IMR-90 (cell line): ENCODE measurements around the gene SPINK4. TPM values are rescaled to one million over a fixed set of nuclear protein-coding genes. Genes with fewer than 3 reads are reported as not detected.

Source experiments
- ATAC-seq: fragments of 200-7000 bp; cut with Tn5 transposase; 2 replicates; pipeline ENCODE4 v1.9.1; 2020; ENCODE audit warnings: low read depth, mild to moderate bottlenecking, moderate library complexity
- BruUV-seq: library from RNA; stranded (reverse); fragments of 400-500 nt; replicated peaks from 2 replicates; lab custom pipeline; 2021; lab: Mats Ljungman, UMichigan
- CTCF ChIA-PET: fragments of 300-600 bp; formaldehyde crosslinking; extraction: SDS; loops from one replicate; lab custom pipeline; 2021; ENCODE audit warnings: antibody characterized with exemption; lab: Yijun Ruan, JAX
- POLR2A ChIA-PET: fragments of 300-600 bp; sonication (Branson Sonifier 250); formaldehyde crosslinking; loops from one replicate; lab custom pipeline; 2022; ENCODE audit warnings: antibody characterized with exemption; ENCODE audit not compliant: unreplicated experiment; lab: Charles Lee
- DNase-seq: peaks from one replicate; pipeline ENCODE4 v3.0.0; 2013
- H2AFZ ChIP-seq: replicated peaks from 2 replicates; pipeline ENCODE3; 2013; ENCODE audit warnings: low read length, mild to moderate bottlenecking; ENCODE audit not compliant: poor library complexity
- H2AK5ac ChIP-seq: 2 replicates; pipeline ENCODE4 v1.6.1; 2013; ENCODE audit warnings: low read depth, low read length, inconsistent platforms
- H2AK9ac ChIP-seq: replicated peaks from 2 replicates; pipeline ENCODE3; 2013; ENCODE audit warnings: mild to moderate bottlenecking, low read depth, low read length, moderate library complexity; ENCODE audit not compliant: poor library complexity
- H2BK120ac ChIP-seq: 2 replicates; pipeline ENCODE4 v1.6.1; 2013; ENCODE audit warnings: low read depth, low read length, inconsistent platforms
- H2BK15ac ChIP-seq: 3 replicates; pipeline ENCODE4 v1.6.1; 2013; ENCODE audit warnings: low read depth, low read length, inconsistent platforms
- H2BK20ac ChIP-seq: 2 replicates; pipeline ENCODE4 v1.6.1; 2013; ENCODE audit warnings: low read depth, mild to moderate bottlenecking, inconsistent platforms, low read length, moderate library complexity
- H2BK5ac ChIP-seq: 2 replicates; pipeline ENCODE4 v1.6.1; 2013; ENCODE audit warnings: mild to moderate bottlenecking, low read depth, low read length, inconsistent platforms; ENCODE audit not compliant: poor library complexity, severe bottlenecking
- H3K14ac ChIP-seq: replicated peaks from 2 replicates; pipeline ENCODE4 v1.6.1; 2013; ENCODE audit warnings: low read depth, low read length, inconsistent platforms
- H3K18ac ChIP-seq: 2 replicates; pipeline ENCODE4 v1.6.1; 2013; ENCODE audit warnings: low read depth, low read length, control low read depth
- H3K23ac ChIP-seq: 2 replicates; pipeline ENCODE4 v1.6.1; 2013; ENCODE audit warnings: low read depth, low read length, inconsistent platforms
- H3K27ac ChIP-seq: 2 replicates; pipeline ENCODE4 v1.5.1; 2013; ENCODE audit warnings: mild to moderate bottlenecking, control low read depth, low read length; ENCODE audit not compliant: insufficient read depth
- H3K27me3 ChIP-seq: 2 replicates; pipeline ENCODE4 v1.6.1; 2013; ENCODE audit warnings: low read length; ENCODE audit not compliant: control insufficient read depth, insufficient read depth
- H3K36me3 ChIP-seq: 2 replicates; pipeline ENCODE4 v1.6.1; 2013; ENCODE audit warnings: low read length, mixed read lengths; ENCODE audit not compliant: control insufficient read depth, insufficient read depth
- H3K4ac ChIP-seq: 2 replicates; pipeline ENCODE4 v1.6.1; 2013; ENCODE audit warnings: low read depth, low read length, inconsistent platforms
- H3K4me1 ChIP-seq: 2 replicates; pipeline ENCODE4 v1.6.1; 2013; ENCODE audit warnings: low read length, mixed read lengths; ENCODE audit not compliant: control insufficient read depth, insufficient read depth
- H3K4me2 ChIP-seq: 2 replicates; pipeline ENCODE4 v1.6.1; 2013; ENCODE audit warnings: low read depth, mild to moderate bottlenecking, control low read depth, low read length, moderate library complexity
- H3K4me3 ChIP-seq: 2 replicates; pipeline ENCODE4 v1.5.1; 2013; ENCODE audit warnings: low read depth, mild to moderate bottlenecking, control low read depth, low read length, moderate library complexity; ENCODE audit not compliant: insufficient read depth
- H3K56ac ChIP-seq: 2 replicates; pipeline ENCODE4 v1.6.1; 2013; ENCODE audit warnings: low read length, inconsistent platforms; ENCODE audit not compliant: insufficient read depth; ENCODE audit errors: extremely low read depth
- H3K79me1 ChIP-seq, 2 experiments: 2 replicates each; pipeline ENCODE4 v1.6.1; 2013; ENCODE audit warnings: low read length in 2 of 2, inconsistent platforms in 1 of 2, low read depth in 1 of 2
- H3K9ac ChIP-seq: 2 replicates; pipeline ENCODE4 v1.6.1; 2013; ENCODE audit warnings: low read depth, low read length, control low read depth
- H3K9me1 ChIP-seq: 2 replicates; pipeline ENCODE4 v1.6.1; 2013; ENCODE audit warnings: low read length, inconsistent platforms; ENCODE audit not compliant: insufficient read depth
- H3K9me3 ChIP-seq: 2 replicates; pipeline ENCODE4 v1.6.1; 2013; ENCODE audit warnings: low read length; ENCODE audit not compliant: control insufficient read depth, insufficient read depth
- H4K20me1 ChIP-seq: 2 replicates; pipeline ENCODE4 v1.6.1; 2013; ENCODE audit warnings: low read length, inconsistent platforms; ENCODE audit not compliant: insufficient read depth
- H4K5ac ChIP-seq: 2 replicates; pipeline ENCODE4 v1.6.1; 2013; ENCODE audit warnings: mild to moderate bottlenecking, low read depth, low read length, control low read depth
- H4K8ac ChIP-seq, 2 experiments: 2 replicates each; pipeline ENCODE4 v1.6.1; 2013; ENCODE audit warnings: low read depth in 2 of 2, low read length in 2 of 2, control low read depth in 1 of 2, inconsistent platforms in 1 of 2
- H4K91ac ChIP-seq: 2 replicates; pipeline ENCODE4 v1.6.1; 2013; ENCODE audit warnings: low read depth, low read length, inconsistent platforms; ENCODE audit not compliant: insufficient read depth
- MAFK ChIP-seq: IDR thresholded peaks from 2 replicates; pipeline ENCODE4 v1.6.1; 2012; ENCODE audit warnings: low read depth, low read length, improper control_type of control experiment
- MXI1 ChIP-seq: IDR thresholded peaks from 2 replicates; pipeline ENCODE4 v1.6.1; 2012; ENCODE audit warnings: low read depth, mild to moderate bottlenecking, low read length, moderate library complexity, borderline replicate concordance
- RAD21 ChIP-seq: IDR thresholded peaks from 2 replicates; pipeline ENCODE4 v1.6.1; 2012; ENCODE audit warnings: low read length, improper control_type of control experiment
- RFX5 ChIP-seq: IDR thresholded peaks from 2 replicates; pipeline ENCODE4 v1.8.0; 2012; ENCODE audit warnings: low read depth, mild to moderate bottlenecking, low read length, moderate library complexity
- SMC3 ChIP-seq: fragments of 150-350 bp; IDR thresholded peaks from 2 replicates; pipeline ENCODE4 v1.6.1; 2016; ENCODE audit warnings: low read depth, mild to moderate bottlenecking, antibody characterized with exemption, low read length, moderate library complexity
- WGBS, 2 experiments: methylation state at CpG; one replicate each; pipeline versions ENCODE4 v1.1.5 to v1.1.7; 2013; ENCODE audit warnings: missing lambda C conversion rate in 2 of 2; ENCODE audit not compliant: insufficient read length in 1 of 2; ENCODE audit errors: extremely low coverage in 2 of 2; 5-methylcytosine and 5-hydroxymethylcytosine counted together
- dilution Hi-C: fragments of 300-500 bp; cut with HindIII; formaldehyde crosslinking; loops from one replicate; pipeline ENCODE4 v1.14.3; 2018; ENCODE audit warnings: low sequenced_read_pairs; ENCODE audit not compliant: unreplicated experiment
- in situ Hi-C: fragments of 300-500 bp; cut with MboI; formaldehyde crosslinking; loops from 3 replicates; pipeline ENCODE4 v1.14.3; 2019; ENCODE audit warnings: low sequenced_read_pairs, inconsistent platforms, mixed read lengths
- intact Hi-C: fragments of 100-400 bp; cut with micrococcal nuclease; formaldehyde crosslinking; loops from 2 replicates; pipeline ENCODE4 v1.10.0; 2022
- polyA plus RNA-seq, 3 experiments: library from polyadenylated mRNA; depleted of rRNA; stranded (reverse); fragments of >200 nt; gene quantifications; 2 replicates each; pipeline ENCODE4 v1.2.3, GENCODE V29; 2012; ENCODE audit warnings: low replicate concordance in 1 of 3
- total RNA-seq: library from RNA; depleted of rRNA; stranded (reverse); fragments of >200 nt; gene quantifications from 2 replicates; pipeline ENCODE4 v1.2.3, GENCODE V29; 2012
- TF ChIP-seq, protein P1 (sequence below): fragments of 150-350 bp; IDR thresholded peaks from 2 replicates; pipeline ENCODE4 v1.6.1; 2016; ENCODE audit warnings: low read depth, mild to moderate bottlenecking, low read length, moderate library complexity, borderline replicate concordance

The SPINK4 gene
- total and polyA plus RNA-seq, 2 of the 4 experiments (the other 2 are of a cell fraction): not detected

- Histone ChIP-seq H4K5ac (no peak overlapping the region), H2BK5ac (no peak overlapping the region), H4K20me1 (no peaks in the 10 kb centered on the region), H3K27ac (no peak overlapping the region), H4K8ac (no peak overlapping the region), H3K9ac (no peak overlapping the region), H3K27me3 (no peaks in the 10 kb centered on the region), H3K4me2 (no peak overlapping the region), H2AFZ (no peak overlapping the region), H3K79me1 (peaks cover 0 to 3% of the 10 kb centered on the region in 2 experiments; a peak in 1 of 4 replicates), H3K36me3 (no peaks in the 10 kb centered on the region), H3K9me3 (no peaks in the 10 kb centered on the region), H2AK9ac (no peak overlapping the region), H3K4ac (no peak overlapping the region), H3K56ac (no peak overlapping the region), H3K4me3 (no peak overlapping the region), H4K91ac (peak overlapping the region; percentile 35), H3K4me1 (peaks cover 19% of the 10 kb centered on the region), H3K14ac (no peak overlapping the region), H2BK20ac (no peak overlapping the region), H3K9me1 (peaks cover 25% of the 10 kb centered on the region), H2AK5ac (peak overlapping the region; percentile 32; the same call in 1 of the 2 replicates), H2BK120ac (0 out of 2 replicates have a peak overlapping the region, but pooled peaks have one; percentile 27), H3K23ac (no peak overlapping the region), H2BK15ac (no peak overlapping the region), H3K18ac (no peak overlapping the region)
- ATAC-seq: no peak
- WGBS, 2 experiments: no CpG with 5 or more reads among the region's 2 CpGs
- TF ChIP-seq SMC3: no peak
- no peak for TF ChIP-seq MAFK
- TF ChIP-seq, protein P1, sequence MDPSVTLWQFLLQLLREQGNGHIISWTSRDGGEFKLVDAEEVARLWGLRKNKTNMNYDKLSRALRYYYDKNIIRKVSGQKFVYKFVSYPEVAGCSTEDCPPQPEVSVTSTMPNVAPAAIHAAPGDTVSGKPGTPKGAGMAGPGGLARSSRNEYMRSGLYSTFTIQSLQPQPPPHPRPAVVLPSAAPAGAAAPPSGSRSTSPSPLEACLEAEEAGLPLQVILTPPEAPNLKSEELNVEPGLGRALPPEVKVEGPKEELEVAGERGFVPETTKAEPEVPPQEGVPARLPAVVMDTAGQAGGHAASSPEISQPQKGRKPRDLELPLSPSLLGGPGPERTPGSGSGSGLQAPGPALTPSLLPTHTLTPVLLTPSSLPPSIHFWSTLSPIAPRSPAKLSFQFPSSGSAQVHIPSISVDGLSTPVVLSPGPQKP: no peak
- no peak for TF ChIP-seq RFX5
- TF ChIP-seq MXI1: no peak
- TF ChIP-seq RAD21: no peak
- ChIA-PET POLR2A (no interaction called here), CTCF (no interaction called here)
- in situ Hi-C loops (no loop called here), dilution Hi-C loops (no loop called here), intact Hi-C loops (no loop called here)
- no TSS peak for BruUV-seq
- DNase-seq: no peak
These were observed 8.4 kb upstream of the SPINK4 start for GRCh38 chr9:33231623-33231942.
